Measurements from ENCODE around the gene UBXN10.
A peak's percentile ranks its signal among the peaks of the same experiment; 100 is the strongest.

The UBXN10 gene

DNA sequence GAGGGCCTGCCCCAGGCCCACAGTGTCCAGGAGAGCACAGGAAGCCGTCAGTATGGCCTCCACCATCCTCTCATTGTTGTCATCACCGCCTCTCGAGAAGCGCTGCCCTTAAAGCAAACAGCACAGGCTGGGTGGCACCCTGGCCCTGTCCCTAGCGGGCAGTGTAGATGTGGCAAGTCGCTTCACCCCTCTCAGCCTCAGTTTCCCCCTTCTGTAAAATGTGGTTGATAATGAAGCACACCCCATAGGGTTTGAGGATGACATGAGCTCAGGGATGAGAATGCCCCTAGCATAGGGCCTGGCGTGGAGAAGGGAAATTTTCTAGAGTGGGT lies 33.3 kb upstream of the UBXN10 start:
- no peak for DNase-seq

- no peak for DNase-seq
Measured at GRCh38 chr1:20153000-20153418, 32.9 kb upstream of the UBXN10 start.

- no peak for DNase-seq
Measured at GRCh38 chr1:20154301-20154831, 31.5 kb upstream of the UBXN10 start.

DNA sequence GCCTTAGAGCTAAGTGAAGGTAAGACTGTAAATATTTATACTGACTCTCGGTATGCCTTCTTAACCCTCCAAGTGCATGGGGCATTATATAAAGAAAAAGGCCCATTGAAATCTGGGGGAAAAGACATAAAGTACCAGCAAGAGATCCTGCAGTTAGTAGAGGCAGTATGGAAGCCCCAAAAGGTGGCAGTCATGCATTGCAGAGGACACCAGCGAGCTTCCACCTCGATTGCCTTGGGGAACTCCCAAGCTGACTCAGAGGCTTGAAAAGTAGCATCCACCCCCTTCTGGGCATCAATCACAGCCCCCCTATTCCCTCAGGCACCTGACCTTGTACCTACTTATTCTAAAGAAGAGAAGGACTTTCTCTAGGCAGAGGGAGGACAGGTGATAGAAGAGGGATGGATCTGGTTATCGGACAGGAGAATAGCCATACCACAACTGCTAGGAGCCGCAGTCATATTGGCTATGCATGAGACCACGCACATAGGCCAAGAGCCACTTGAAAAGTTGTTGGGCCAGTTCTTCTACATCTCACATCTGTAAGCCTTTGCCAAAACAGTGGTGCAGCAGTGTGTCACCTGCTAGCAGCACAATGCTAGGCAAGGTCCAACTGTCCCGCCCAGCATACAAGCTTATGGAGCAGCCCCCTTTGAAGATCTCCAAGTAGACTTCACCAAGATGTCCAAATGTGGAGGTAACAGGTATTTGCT lies 27.4 kb upstream of the UBXN10 start:
- DNase-seq, result peak; percentile 30

DNA sequence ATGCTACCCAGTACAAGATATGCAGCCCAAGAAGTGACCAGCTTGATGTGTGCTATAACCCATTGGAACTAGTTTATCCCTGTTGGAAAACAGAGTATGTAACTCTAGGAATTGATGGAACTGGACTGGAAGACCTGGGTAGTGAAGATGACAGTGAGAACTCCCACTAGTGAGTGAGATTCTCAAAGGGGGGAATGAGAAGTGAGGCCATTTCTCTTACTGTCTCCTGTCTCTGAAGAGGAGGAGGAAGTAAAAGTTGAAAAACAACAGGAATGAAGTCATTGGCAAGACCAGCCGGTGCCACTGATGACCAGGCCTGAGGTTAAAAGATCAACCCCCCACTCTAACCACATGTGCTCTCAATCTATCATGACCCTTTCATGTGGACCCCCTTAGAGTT lies 25.9 kb upstream of the UBXN10 start:
- DNase-seq, result no peak

DNA sequence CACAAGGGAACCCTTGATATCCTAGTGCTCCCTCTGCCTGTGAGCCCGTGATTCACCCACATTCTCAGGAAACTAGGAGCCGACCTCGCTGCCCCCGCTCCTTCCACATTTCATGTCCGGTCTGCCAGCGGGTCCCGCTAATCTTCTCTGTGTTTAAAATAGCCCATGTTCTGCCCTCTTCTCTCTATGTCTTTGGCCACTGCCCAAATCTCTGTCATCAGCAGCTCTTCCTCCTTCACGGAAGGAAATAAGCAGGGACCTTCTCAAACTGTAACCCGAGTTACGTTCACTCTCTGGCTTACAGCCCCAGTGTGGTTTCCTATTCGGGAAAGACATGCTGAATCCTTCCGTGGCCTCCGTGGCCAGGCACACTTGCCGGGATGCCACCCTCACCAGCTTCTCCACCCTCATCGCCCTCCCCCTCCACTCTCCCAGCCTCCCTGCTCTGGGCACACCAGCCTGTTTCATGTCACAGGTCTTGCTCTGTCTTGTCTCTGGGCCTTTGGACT lies 21.1 kb upstream of the UBXN10 start:
- DNase-seq, result no peak

DNA sequence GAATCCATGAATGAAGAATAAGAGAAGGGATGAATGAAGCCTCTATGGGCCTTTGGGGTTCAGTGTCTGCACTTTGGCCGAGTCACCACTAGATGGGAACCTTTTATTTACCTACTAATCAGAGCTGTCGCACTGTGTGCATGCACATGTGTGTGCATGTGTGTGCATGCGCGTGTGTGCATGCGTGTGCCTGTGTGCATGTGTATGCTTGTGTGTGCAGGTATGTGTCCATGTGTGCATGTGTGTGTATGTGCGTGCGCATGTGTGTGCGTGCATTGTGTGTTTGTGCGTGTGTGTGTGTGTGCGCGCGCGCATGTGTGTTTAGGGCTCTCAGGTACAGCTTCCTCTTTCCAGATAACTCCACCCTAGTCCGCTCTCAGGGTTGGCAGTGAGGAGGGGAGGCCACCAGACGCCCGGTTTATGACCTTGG lies 20.4 kb upstream of the UBXN10 start:
- no peak for DNase-seq

GRCh38 chr1:20166051-20166450 lies 19.8 kb upstream of the UBXN10 start:
- no peak for DNase-seq

DNA sequence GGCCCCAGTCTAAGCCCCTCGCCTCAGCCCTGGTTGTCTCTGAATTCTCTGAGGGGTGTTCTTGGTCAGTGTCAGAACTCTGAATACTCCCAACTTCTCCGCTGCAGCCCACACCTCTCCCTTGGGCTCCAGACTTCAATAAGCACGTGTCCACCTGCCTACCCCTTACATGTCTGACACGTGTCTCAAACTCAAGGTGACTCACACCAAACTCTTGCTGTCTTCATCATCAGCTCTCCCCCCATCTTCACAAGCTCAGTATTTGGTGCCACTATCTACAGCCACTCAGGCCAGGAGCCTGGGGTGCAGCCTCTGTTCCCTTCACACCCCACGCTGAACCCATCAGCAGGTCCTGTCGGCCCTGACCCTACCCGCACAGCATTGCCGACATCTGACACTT lies 18.8 kb upstream of the UBXN10 start:
- DNase-seq, result no peak

DNA sequence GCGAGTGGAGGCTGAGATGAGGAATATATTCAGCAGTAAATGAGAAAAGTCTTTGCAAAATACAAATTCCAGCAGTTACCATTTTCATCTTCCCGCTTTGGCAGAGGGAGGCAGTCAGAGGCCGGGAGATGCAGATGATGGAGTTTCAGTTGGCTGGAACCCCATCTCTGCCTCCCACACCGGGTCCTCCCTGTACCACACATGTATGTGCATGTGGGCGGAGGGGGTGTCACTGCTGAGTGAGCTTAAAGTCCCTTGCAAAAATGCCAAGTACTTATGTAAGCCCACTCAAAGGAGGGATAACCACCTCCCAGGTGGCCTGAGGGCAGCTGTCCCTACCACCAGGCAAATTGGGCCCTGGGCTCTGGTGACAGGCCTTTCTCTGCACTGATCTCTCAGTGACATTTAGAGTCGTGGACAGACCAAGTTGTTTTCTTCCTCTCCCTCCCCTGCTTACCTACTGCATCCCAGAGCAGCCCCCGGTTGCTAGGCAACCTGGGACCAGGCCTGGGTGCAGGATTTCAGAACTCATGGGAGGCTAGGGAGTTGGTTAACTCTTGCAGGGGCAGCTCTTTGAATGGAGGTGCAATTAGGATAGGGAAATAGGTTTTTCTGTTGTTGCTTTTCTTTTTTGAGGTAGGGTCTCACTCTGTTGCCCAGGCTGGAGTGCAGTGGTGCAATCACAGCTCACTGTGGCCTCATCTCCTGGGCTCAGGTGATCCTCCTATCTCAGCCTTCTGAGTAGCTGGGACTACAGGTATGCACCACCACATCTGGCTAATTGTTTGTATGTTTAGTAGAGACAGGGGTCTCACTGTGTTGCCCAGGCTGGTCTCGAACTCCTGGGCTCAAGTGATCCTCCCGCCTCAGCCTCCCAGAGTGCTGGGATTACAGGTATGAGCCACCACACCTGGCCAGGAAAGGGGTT lies 17.1 kb upstream of the UBXN10 start:
- DNase-seq, result no peak

GRCh38 chr1:20169932-20170331 lies 16.0 kb upstream of the UBXN10 start:
- no peak for DNase-seq

DNA sequence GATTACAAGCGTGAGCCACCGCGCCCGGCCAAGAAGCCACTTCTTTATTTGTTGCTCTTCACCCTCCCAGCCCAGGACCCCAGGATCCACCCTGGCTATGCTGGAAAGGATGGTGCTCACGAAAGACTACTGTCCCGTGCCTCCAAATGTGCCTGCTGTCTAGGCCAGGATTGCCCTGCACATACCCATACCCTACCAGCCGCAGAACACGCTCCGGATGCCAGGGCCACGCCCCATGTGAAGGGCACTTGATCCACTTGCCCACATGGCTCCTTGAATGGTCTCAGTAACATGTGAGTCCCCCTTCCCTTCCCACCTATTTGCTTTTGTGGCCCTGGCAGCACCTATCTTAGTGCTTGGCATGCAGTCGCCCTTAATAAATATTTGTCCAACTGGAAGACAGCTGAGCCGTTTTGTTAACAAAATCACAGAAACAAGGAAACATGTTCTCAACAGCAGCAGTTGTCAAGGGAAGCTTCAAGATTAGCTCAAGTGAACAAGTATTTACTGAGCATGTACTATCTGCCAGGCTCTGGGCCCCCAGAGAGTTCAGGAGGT lies 13.8 kb upstream of the UBXN10 start:
- DNase-seq, result no peak

GRCh38 chr1:20174937-20175666 lies 10.8 kb upstream of the UBXN10 start:
- DNase-seq, result no peak

GRCh38 chr1:20178634-20179370 lies 7.1 kb upstream of the UBXN10 start:
- DNase-seq, result no peak

DNA sequence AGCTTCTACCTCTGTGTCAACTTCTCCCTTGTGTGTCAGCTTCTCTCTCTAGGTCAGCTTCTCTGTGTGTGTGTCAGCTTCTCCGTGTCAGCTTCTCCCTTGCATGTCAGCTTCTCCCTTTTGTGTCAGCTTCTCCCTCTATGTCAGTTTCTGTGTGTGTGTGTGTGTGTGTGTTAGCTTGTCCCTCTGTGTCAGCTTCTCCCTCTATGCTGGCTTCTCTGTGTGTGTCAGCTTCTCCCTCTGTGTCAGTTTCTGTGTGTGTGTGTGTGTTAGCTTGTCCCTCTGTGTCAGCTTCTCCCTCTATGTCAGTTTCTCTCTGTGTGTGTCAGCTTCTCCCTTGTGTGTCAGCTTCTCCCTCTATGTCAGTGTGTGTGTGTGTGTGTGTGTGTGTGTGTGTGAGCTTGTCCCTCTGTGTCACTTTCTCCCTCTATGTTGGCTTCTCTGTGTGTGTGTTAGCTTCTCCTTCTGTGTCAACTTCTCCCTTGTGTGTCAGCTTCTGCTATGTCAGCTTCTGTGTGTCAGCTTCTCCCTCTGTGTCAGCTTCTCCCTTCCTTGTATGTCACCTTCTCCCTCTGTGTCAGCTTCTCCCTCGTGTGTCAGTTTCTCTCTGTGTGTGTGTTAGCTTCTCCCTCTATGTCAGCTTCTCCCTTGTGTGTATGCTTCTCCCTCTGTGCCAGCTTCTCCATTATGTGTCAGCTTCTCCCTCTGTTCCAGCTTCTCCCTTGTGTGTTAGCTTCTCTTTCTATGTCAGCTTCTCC lies 6.3 kb upstream of the UBXN10 start:
- DNase-seq, result no peak

GRCh38 chr1:20180129-20180843 lies 5.6 kb upstream of the UBXN10 start:
- DNase-seq, result no peak

DNA sequence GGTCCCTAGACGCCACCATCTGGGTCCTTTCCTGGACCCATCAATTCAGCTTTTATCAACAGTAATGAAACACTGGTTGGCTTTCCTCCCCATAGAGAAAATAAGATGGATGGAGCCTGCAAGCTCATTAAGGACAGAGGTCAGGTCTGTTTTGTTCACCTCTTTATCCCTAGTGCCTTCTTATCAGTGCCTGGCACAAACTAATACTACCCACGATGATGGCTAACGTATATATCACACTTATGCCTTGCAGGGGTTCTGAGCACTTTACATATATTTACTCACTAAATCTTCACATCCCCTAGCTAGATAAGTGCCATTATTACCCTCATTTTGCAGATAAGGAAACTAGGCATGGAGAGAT lies 5.1 kb upstream of the UBXN10 start:
- no peak for DNase-seq

- no peak for DNase-seq
Measured at GRCh38 chr1:20182415-20182814, 3.5 kb upstream of the UBXN10 start.

DNA sequence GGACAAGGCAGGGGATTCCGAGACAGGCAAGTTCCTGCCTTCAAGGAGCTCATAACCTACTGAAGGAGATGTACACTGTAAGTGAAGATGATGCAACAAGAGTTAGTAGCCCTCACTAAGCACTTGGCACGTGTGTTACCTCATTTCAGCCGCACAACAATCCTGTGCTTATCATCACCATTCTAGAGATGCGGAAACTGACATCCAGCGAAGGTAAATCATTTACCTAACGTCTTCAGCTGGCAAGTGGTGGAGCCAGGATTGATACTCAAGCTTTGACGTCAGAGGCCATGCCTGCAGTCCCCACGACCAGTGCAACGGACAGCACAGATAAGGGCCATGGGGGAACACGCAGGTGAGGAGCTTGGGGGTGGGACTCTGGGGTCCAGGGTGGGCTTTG lies 2.9 kb upstream of the UBXN10 start:
- DNase-seq, result no peak

DNA sequence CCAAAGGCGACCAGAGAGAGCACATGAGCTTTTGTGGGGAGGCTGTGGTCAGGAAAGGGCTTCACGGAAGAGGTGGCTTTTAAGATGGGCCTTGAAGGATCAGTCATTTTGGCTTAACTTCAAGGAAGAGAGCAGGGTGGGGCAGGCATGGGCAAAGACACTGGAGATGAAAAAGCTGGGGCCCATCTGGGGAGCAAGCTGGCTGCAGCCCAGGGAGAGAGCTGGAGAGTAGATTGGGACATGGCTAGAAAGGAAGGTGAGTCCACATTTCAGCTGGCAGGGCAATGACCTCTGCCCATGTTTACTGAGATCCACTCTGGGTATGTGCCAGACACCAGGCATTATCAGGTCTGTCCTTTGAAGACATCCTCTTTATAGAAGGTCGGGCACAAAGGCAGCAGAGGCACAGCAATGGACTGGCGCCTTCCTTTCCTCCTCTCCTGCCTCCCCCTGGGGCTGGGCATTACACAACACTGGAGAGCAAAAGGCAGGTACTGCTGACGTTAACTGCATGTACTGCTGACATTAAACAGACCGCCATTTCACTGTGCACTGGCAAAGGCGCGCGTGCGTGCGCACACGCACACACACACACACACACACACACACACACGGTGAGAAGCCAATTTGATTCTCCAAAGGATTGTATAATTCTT lies 2.2 kb upstream of the UBXN10 start:
- no peak for DNase-seq
